ENCODE data around the gene KATNAL2. TPM values are rescaled to one million over a fixed set of nuclear protein-coding genes. Genes with fewer than 3 reads are reported as not detected.
A peak's percentile ranks its signal among the peaks of the same experiment; 100 is the strongest.

The KATNAL2 gene
- polyA plus RNA-seq, 3 donors: 0.35 to 0.36 TPM; not detected in 1

DNA sequence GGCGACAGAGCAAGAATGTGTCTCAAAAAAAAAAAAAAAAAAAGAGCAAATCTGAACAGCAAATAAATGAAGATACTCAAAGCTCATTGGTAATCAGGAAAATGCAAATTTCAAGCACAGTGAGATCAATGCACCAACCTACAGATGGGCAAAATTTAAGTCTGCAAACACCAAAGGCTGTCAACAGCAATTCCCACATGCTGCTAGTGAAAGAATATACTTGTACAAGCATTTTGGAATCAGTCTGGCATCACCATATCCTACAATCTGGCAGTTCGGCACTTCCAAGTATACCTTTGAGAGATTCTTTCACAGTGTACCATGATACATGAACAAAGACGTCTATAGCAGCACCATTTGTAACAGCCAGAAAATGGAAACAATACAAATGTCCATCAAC lies 228.8 kb downstream of the KATNAL2 start:
- Mint-ChIP-seq H3K9me3 (no peaks in the 10 kb centered on the region), H3K27me3 (ENCODE audit: low read depth in 3 of 3) (no peaks in the 10 kb centered on the region), H3K4me3 (no peak overlapping the region), H3K27ac (no peak overlapping the region), H3K36me3 (peaks cover 10 to 12% of the 10 kb centered on the region in 2 donors), H3K4me1 (peaks cover 29% of the 10 kb centered on the region)
- intact Hi-C loops (cut with micrococcal nuclease): no loop called here
- Histone ChIP-seq H3K4me3 (replicated peaks in 1 of 3; ENCODE audit: low read depth in 2 of 3, low read length in 3 of 3) (no peak overlapping the region), H3K4me1 (ENCODE audit: control insufficient read depth in 1 of 2, insufficient read depth in 2 of 2, low read length in 2 of 2) (peaks cover 13 to 15% of the 10 kb centered on the region in 2 donors), H3K9me3 (replicated peaks in 1 of 2; ENCODE audit: control insufficient read depth in 1 of 2, insufficient read depth in 1 of 2, low read length in 2 of 2) (no peaks in the 10 kb centered on the region), H3K27me3 (ENCODE audit: control insufficient read depth in 2 of 2, insufficient read depth in 2 of 2, low read length in 2 of 2) (no peaks in the 10 kb centered on the region), H2AFZ (ENCODE audit: insufficient read depth, low read depth, low read length, poor library complexity, severe bottlenecking) (no peak overlapping the region), H3K9ac (ENCODE audit: insufficient read depth, low read length, poor library complexity, severe bottlenecking) (no peak overlapping the region), H3K27ac (ENCODE audit: low read depth in 1 of 2, low read length in 2 of 2) (no peak overlapping the region), H3K36me3 (replicated peaks in 1 of 2; ENCODE audit: control insufficient read depth in 1 of 2, insufficient read depth in 2 of 2, low read length in 2 of 2) (no peaks in the 10 kb centered on the region), H4K20me1 (ENCODE audit: insufficient read depth, low read length) (peaks cover 54% of the 10 kb centered on the region), H3K4me2 (replicated peaks; ENCODE audit: extremely low read depth, low read length, poor library complexity, severe bottlenecking) (no peak overlapping the region), H3K79me2 (ENCODE audit: insufficient read depth, low read length) (peaks cover 68% of the 10 kb centered on the region)
- no peak for DNase-seq
- TF ChIP-seq, protein P1, sequence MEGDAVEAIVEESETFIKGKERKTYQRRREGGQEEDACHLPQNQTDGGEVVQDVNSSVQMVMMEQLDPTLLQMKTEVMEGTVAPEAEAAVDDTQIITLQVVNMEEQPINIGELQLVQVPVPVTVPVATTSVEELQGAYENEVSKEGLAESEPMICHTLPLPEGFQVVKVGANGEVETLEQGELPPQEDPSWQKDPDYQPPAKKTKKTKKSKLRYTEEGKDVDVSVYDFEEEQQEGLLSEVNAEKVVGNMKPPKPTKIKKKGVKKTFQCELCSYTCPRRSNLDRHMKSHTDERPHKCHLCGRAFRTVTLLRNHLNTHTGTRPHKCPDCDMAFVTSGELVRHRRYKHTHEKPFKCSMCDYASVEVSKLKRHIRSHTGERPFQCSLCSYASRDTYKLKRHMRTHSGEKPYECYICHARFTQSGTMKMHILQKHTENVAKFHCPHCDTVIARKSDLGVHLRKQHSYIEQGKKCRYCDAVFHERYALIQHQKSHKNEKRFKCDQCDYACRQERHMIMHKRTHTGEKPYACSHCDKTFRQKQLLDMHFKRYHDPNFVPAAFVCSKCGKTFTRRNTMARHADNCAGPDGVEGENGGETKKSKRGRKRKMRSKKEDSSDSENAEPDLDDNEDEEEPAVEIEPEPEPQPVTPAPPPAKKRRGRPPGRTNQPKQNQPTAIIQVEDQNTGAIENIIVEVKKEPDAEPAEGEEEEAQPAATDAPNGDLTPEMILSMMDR (IDR thresholded peaks at IDR 0.05): no peak
- WGBS (ENCODE audit: insufficient coverage): no CpG with 5 or more reads among the region's 3 CpGs

DNA sequence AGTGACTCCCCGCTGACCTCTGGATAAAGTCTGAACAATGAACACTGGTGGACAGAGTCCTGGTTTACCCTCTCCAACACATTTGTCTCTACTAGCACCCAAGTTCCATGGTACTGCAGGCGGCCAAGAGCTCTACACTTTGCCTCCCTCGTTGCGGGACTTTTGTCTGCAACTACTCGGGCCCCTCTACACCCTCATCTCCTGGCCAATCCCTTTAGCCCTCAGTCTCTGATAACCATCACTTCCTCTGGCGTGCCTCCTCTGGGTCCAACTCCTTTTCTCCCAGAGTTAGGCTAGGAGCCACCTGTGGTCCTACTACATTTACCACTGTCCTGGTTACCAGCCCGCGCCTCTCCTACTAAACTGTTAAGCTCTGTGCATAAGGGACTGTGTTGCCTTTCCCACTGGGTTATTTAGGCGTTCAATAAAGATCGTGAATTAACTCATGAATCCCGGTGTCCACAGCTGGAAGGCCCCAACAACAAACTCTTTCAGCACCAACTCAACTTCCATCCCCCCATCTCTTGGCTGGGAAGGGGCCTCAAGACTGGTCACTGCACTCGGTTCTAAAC lies 232.1 kb downstream of the KATNAL2 start:
- H3K4me1 Mint-ChIP-seq: peaks cover 31% of the 10 kb centered on the region
- H3K9me3 Mint-ChIP-seq: no peaks in the 10 kb centered on the region

More for the DNA sequence above, 232.1 kb downstream of the KATNAL2 start:
- peaks cover 36% of the 10 kb centered on the region for H4K20me1 ChIP-seq (ENCODE audit: insufficient read depth, low read length)
- H2AFZ ChIP-seq (ENCODE audit: insufficient read depth, low read depth, low read length, poor library complexity, severe bottlenecking): peak overlapping the region; percentile 86
- no peaks in the 10 kb centered on the region for H3K27me3 ChIP-seq (ENCODE audit: control insufficient read depth in 2 of 2, insufficient read depth in 2 of 2, low read length in 2 of 2)
- H3K36me3 ChIP-seq (replicated peaks in 1 of 2; ENCODE audit: control insufficient read depth in 1 of 2, insufficient read depth in 2 of 2, low read length in 2 of 2): peaks cover 1 to 10% of the 10 kb centered on the region in 2 donors
- peak overlapping the region; percentile 65 to 76 for H3K27ac ChIP-seq (ENCODE audit: low read depth in 1 of 2, low read length in 2 of 2)
- peak overlapping the region; percentile 78 for H3K4me2 ChIP-seq (replicated peaks; ENCODE audit: extremely low read depth, low read length, poor library complexity, severe bottlenecking)
- H3K4me1 ChIP-seq (ENCODE audit: control insufficient read depth in 1 of 2, insufficient read depth in 2 of 2, low read length in 2 of 2): peaks cover 14 to 17% of the 10 kb centered on the region in 2 donors
- H3K36me3 Mint-ChIP-seq: peaks cover 15 to 17% of the 10 kb centered on the region in 2 donors
- 57% methylated on average over 7 of the region's 12 CpGs for WGBS (ENCODE audit: insufficient coverage)
- H3K4me3 ChIP-seq (replicated peaks in 1 of 3; ENCODE audit: low read depth in 2 of 3, low read length in 3 of 3): peak overlapping the region; percentile 80 to 96 (median 88)
- H3K9ac ChIP-seq (ENCODE audit: insufficient read depth, low read length, poor library complexity, severe bottlenecking): peak overlapping the region; percentile 76
- H3K4me3 Mint-ChIP-seq: peak overlapping the region; percentile 97 to 100
- peaks cover 46% of the 10 kb centered on the region for H3K79me2 ChIP-seq (ENCODE audit: insufficient read depth, low read length)
- H3K27ac Mint-ChIP-seq: peak overlapping the region; percentile 87 to 97 (median 93)
- TF ChIP-seq, protein P1 (IDR thresholded peaks at IDR 0.05): no peak
- no peaks in the 10 kb centered on the region for H3K9me3 ChIP-seq (replicated peaks in 1 of 2; ENCODE audit: control insufficient read depth in 1 of 2, insufficient read depth in 1 of 2, low read length in 2 of 2)
- DNase-seq: no peak
- intact Hi-C loops (cut with micrococcal nuclease): no loop called here
- no peaks in the 10 kb centered on the region for H3K27me3 Mint-ChIP-seq (ENCODE audit: low read depth in 3 of 3)
